ENCODE measurements around the gene TMTC2.

The TMTC2 gene

GRCh38 chr12:82954064-82954463 lies 267.4 kb downstream of the TMTC2 start:
- Histone ChIP-seq H3K4me1 (ENCODE audit: control insufficient read depth, insufficient read depth, low read length, poor library complexity, severe bottlenecking) (no peaks in the 10 kb centered on the region), H3K4me3 (ENCODE audit: extremely low read depth, insufficient read depth, low read length, poor library complexity, severe bottlenecking) (no peak overlapping the region), H3K27ac (ENCODE audit: low read depth, low read length, severe bottlenecking) (no peak overlapping the region), H3K9me3 (ENCODE audit: control insufficient read depth, low read length) (no peaks in the 10 kb centered on the region), H3K36me3 (ENCODE audit: control insufficient read depth, insufficient read depth, low read length) (no peaks in the 10 kb centered on the region)
- WGBS, 2 experiments (ENCODE audit: insufficient coverage in 2 of 2) = 92 to 94% methylated on average over 2 of the region's 3 CpGs

DNA sequence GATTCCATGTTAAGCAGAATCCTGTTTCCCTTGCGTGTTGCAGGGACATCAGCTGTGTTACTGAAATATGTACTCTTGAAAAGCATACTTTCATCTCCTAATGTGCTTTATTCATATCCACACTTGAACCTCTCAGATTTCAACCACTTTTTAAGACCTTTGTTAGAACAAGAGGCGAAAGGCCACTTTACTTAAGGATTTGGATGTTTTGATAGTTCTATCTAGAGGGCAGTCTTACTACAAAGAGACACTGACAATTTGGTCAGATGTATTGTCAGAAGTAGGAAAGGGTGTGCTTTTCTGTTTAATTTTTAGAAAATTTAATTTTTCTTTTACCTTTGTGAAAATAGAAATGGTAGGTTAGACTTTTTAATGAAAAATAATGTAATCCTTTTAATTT lies 267.9 kb downstream of the TMTC2 start:
- Histone ChIP-seq H3K36me3 (ENCODE audit: control insufficient read depth, insufficient read depth, low read length) (no peaks in the 10 kb centered on the region), H3K4me1 (ENCODE audit: control insufficient read depth, insufficient read depth, low read length, poor library complexity, severe bottlenecking) (no peaks in the 10 kb centered on the region), H3K9me3 (ENCODE audit: control insufficient read depth, low read length) (no peaks in the 10 kb centered on the region), H3K27ac (ENCODE audit: low read depth, low read length, severe bottlenecking) (no peak overlapping the region), H3K4me3 (ENCODE audit: extremely low read depth, insufficient read depth, low read length, poor library complexity, severe bottlenecking) (no peak overlapping the region)
- 100% methylated on average over 1 of the region's 2 CpGs; no CpG with 5 or more reads in 1 of the 2 experiments for WGBS, 2 experiments (ENCODE audit: insufficient coverage in 2 of 2)

- H3K4me3 ChIP-seq (ENCODE audit: extremely low read depth, insufficient read depth, low read length, poor library complexity, severe bottlenecking) = no peak overlapping the region
- H3K36me3 ChIP-seq (ENCODE audit: control insufficient read depth, insufficient read depth, low read length) = no peaks in the 10 kb centered on the region
- no peaks in the 10 kb centered on the region for H3K9me3 ChIP-seq (ENCODE audit: control insufficient read depth, low read length)
- no peaks in the 10 kb centered on the region for H3K4me1 ChIP-seq (ENCODE audit: control insufficient read depth, insufficient read depth, low read length, poor library complexity, severe bottlenecking)
- WGBS, 2 experiments (ENCODE audit: insufficient coverage in 2 of 2) = no CpG with 5 or more reads among the region's 1 CpG
- H3K27ac ChIP-seq (ENCODE audit: low read depth, low read length, severe bottlenecking) = no peak overlapping the region
Measured at GRCh38 chr12:82955043-82955442, 268.3 kb downstream of the TMTC2 start.

DNA sequence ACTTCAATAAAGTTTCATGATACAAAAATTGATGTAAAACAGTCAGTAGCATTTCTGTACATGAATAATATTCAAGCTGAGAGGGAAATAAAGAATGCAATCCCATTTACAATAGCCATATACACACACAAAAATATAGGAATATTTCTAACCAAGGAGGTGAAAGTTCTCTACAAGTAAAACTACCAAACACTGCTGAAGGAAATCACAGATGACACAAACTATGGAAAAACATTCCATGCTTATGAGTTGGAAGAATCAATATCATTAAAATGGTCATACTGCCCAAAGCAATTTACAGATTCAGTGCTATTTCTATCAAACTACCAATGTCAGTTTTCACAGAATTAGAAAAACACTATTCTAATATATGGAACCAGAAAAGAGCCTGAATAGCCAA lies 272.3 kb downstream of the TMTC2 start:
- Histone ChIP-seq H3K36me3 (ENCODE audit: control insufficient read depth, insufficient read depth, low read length) (no peaks in the 10 kb centered on the region), H3K4me3 (ENCODE audit: extremely low read depth, insufficient read depth, low read length, poor library complexity, severe bottlenecking) (no peak overlapping the region), H3K27ac (ENCODE audit: low read depth, low read length, severe bottlenecking) (no peak overlapping the region), H3K4me1 (ENCODE audit: control insufficient read depth, insufficient read depth, low read length, poor library complexity, severe bottlenecking) (no peaks in the 10 kb centered on the region), H3K9me3 (ENCODE audit: control insufficient read depth, low read length) (no peaks in the 10 kb centered on the region)

GRCh38 chr12:82959821-82960220 lies 273.1 kb downstream of the TMTC2 start:
- no peaks in the 10 kb centered on the region for H3K36me3 ChIP-seq (ENCODE audit: control insufficient read depth, insufficient read depth, low read length)
- no peaks in the 10 kb centered on the region for H3K9me3 ChIP-seq (ENCODE audit: control insufficient read depth, low read length)
- no peak overlapping the region for H3K4me3 ChIP-seq (ENCODE audit: extremely low read depth, insufficient read depth, low read length, poor library complexity, severe bottlenecking)
- no peaks in the 10 kb centered on the region for H3K4me1 ChIP-seq (ENCODE audit: control insufficient read depth, insufficient read depth, low read length, poor library complexity, severe bottlenecking)
- no peak overlapping the region for H3K27ac ChIP-seq (ENCODE audit: low read depth, low read length, severe bottlenecking)
- no CpG with 5 or more reads among the region's 1 CpG for WGBS, 2 experiments (ENCODE audit: insufficient coverage in 2 of 2)

DNA sequence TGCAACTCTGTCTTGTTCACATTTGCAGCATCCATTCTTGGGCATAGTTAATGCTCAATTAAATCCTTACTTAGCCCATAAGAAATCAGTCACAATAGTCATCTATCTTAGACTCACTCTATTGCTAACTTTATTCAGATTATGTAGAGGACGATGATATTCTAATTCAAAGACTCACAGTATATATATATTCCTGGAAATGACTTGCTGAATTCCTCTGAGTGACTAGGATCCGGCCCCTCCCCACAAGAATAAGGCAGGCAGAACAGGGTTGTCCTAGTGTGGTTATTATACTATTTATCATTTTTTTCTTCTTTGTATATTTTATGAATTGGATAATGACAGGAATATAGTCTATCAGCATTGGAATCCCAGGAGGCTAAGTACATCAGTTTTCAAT lies 275.1 kb downstream of the TMTC2 start:
- Histone ChIP-seq H3K4me3 (ENCODE audit: extremely low read depth, insufficient read depth, low read length, poor library complexity, severe bottlenecking) (no peak overlapping the region), H3K4me1 (ENCODE audit: control insufficient read depth, insufficient read depth, low read length, poor library complexity, severe bottlenecking) (no peaks in the 10 kb centered on the region), H3K36me3 (ENCODE audit: control insufficient read depth, insufficient read depth, low read length) (no peaks in the 10 kb centered on the region), H3K27ac (ENCODE audit: low read depth, low read length, severe bottlenecking) (no peak overlapping the region), H3K9me3 (ENCODE audit: control insufficient read depth, low read length) (no peaks in the 10 kb centered on the region)
- WGBS, 2 experiments (ENCODE audit: insufficient coverage in 2 of 2) = no CpG with 5 or more reads among the region's 2 CpGs

GRCh38 chr12:82963956-82964355 lies 277.2 kb downstream of the TMTC2 start:
- no peaks in the 10 kb centered on the region for H3K36me3 ChIP-seq (ENCODE audit: control insufficient read depth, insufficient read depth, low read length)
- no peak overlapping the region for H3K27ac ChIP-seq (ENCODE audit: low read depth, low read length, severe bottlenecking)
- 77% methylated on average over 2 of the region's 3 CpGs; no CpG with 5 or more reads in 1 of the 2 experiments for WGBS, 2 experiments (ENCODE audit: insufficient coverage in 2 of 2)
- no peaks in the 10 kb centered on the region for H3K9me3 ChIP-seq (ENCODE audit: control insufficient read depth, low read length)
- H3K4me3 ChIP-seq (ENCODE audit: extremely low read depth, insufficient read depth, low read length, poor library complexity, severe bottlenecking) = no peak overlapping the region
- no peaks in the 10 kb centered on the region for H3K4me1 ChIP-seq (ENCODE audit: control insufficient read depth, insufficient read depth, low read length, poor library complexity, severe bottlenecking)

GRCh38 chr12:82964446-82964845 lies 277.7 kb downstream of the TMTC2 start:
- 100% methylated on average over 1 of the region's 3 CpGs; no CpG with 5 or more reads in 1 of the 2 experiments for WGBS, 2 experiments (ENCODE audit: insufficient coverage in 2 of 2)

GRCh38 chr12:82966001-82966559 lies 279.4 kb downstream of the TMTC2 start:
- Histone ChIP-seq H3K4me3 (ENCODE audit: extremely low read depth, insufficient read depth, low read length, poor library complexity, severe bottlenecking) (no peak overlapping the region), H3K36me3 (ENCODE audit: control insufficient read depth, insufficient read depth, low read length) (no peaks in the 10 kb centered on the region), H3K9me3 (ENCODE audit: control insufficient read depth, low read length) (no peaks in the 10 kb centered on the region), H3K4me1 (ENCODE audit: control insufficient read depth, insufficient read depth, low read length, poor library complexity, severe bottlenecking) (no peaks in the 10 kb centered on the region), H3K27ac (ENCODE audit: low read depth, low read length, severe bottlenecking) (no peak overlapping the region)
- whole genome bisulfite sequencing, 2 experiments (ENCODE audit: insufficient coverage in 2 of 2) = no CpG with 5 or more reads among the region's 2 CpGs

More at GRCh38 chr12:82964446-82964845, 277.7 kb downstream of the TMTC2 start:
- Histone ChIP-seq H3K4me3 (ENCODE audit: extremely low read depth, insufficient read depth, low read length, poor library complexity, severe bottlenecking) (no peak overlapping the region), H3K4me1 (ENCODE audit: control insufficient read depth, insufficient read depth, low read length, poor library complexity, severe bottlenecking) (no peaks in the 10 kb centered on the region), H3K9me3 (ENCODE audit: control insufficient read depth, low read length) (no peaks in the 10 kb centered on the region), H3K27ac (ENCODE audit: low read depth, low read length, severe bottlenecking) (no peak overlapping the region), H3K36me3 (ENCODE audit: control insufficient read depth, insufficient read depth, low read length) (no peaks in the 10 kb centered on the region)

- no CpG with 5 or more reads among the region's 3 CpGs for WGBS, 2 experiments (ENCODE audit: insufficient coverage in 2 of 2)
- H3K36me3 ChIP-seq (ENCODE audit: control insufficient read depth, insufficient read depth, low read length) = no peaks in the 10 kb centered on the region
- no peaks in the 10 kb centered on the region for H3K9me3 ChIP-seq (ENCODE audit: control insufficient read depth, low read length)
- H3K4me1 ChIP-seq (ENCODE audit: control insufficient read depth, insufficient read depth, low read length, poor library complexity, severe bottlenecking) = no peaks in the 10 kb centered on the region
- no peak overlapping the region for H3K4me3 ChIP-seq (ENCODE audit: extremely low read depth, insufficient read depth, low read length, poor library complexity, severe bottlenecking)
- H3K27ac ChIP-seq (ENCODE audit: low read depth, low read length, severe bottlenecking) = no peak overlapping the region
Measured at GRCh38 chr12:82968631-82969367, 282.1 kb downstream of the TMTC2 start.

DNA sequence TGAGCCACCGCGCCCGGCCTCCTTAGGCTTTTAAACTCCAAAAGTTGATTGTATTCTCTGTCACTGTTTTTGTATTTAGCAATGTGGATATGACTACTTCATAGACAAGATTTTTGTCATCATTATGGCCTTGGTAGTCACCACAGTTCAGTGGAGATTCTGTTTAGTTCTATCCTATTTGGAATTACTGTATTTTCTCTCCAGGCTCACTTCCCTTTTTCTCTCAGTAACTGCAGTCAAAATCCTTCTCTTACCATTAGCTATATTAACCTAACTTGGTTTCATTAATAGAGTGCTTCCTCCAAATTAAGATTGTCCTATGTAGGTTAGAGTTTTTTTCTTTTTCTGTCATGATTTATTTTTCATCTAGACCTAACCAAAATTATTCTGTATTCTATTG lies 283.9 kb downstream of the TMTC2 start:
- Histone ChIP-seq H3K27ac (ENCODE audit: low read depth, low read length, severe bottlenecking) (no peak overlapping the region), H3K4me1 (ENCODE audit: control insufficient read depth, insufficient read depth, low read length, poor library complexity, severe bottlenecking) (no peaks in the 10 kb centered on the region), H3K4me3 (ENCODE audit: extremely low read depth, insufficient read depth, low read length, poor library complexity, severe bottlenecking) (no peak overlapping the region), H3K36me3 (ENCODE audit: control insufficient read depth, insufficient read depth, low read length) (no peaks in the 10 kb centered on the region), H3K9me3 (ENCODE audit: control insufficient read depth, low read length) (no peaks in the 10 kb centered on the region)
- no CpG with 5 or more reads among the region's 3 CpGs for WGBS, 2 experiments (ENCODE audit: insufficient coverage in 2 of 2)

Data from mesodermal cell (in vitro differentiated cells).